ENCODE results near the gene CEND1.

- TF ChIP-seq CTCF (conservative IDR thresholded peaks at IDR 0.05) (no peak), EZH2 (IDR thresholded peaks at IDR 0.05; ENCODE audit: low read depth) (no peak)
Observed at GRCh38 chr11:797296-798092, 7.6 kb upstream of the CEND1 start.

Data from PC-9 (cell line).